HG02938 (cell line): ENCODE data around the gene ZFYVE9.
"Not testable (repeated sequence)": the region's sequence is repeated elsewhere in the genome, so short reads cannot be mapped to it uniquely, and the experiment has no call there.

Experiments used
- ATAC-seq: cut with Tn5 transposase; IDR thresholded peaks from one replicate; pipeline ENCODE4 v1.9.1; 2021; ENCODE audit warnings: mild to moderate bottlenecking, moderate library complexity; ENCODE audit not compliant: unreplicated experiment

The ZFYVE9 gene

GRCh38 chr1:52182874-52183400 is 41.0 kb downstream of the ZFYVE9 start:
- ATAC-seq: no peak

GRCh38 chr1:52186449-52186848 is 44.6 kb downstream of the ZFYVE9 start:
- ATAC-seq: no peak

GRCh38 chr1:52189898-52190480 is 48.1 kb downstream of the ZFYVE9 start:
- ATAC-seq: no peak

GRCh38 chr1:52190500-52191252 is 48.8 kb downstream of the ZFYVE9 start:
- no peak for ATAC-seq

GRCh38 chr1:52191395-52191965 is 49.6 kb downstream of the ZFYVE9 start:
- ATAC-seq: no peak

- ATAC-seq: no peak
Observed at GRCh38 chr1:52192024-52192423, 50.1 kb downstream of the ZFYVE9 start.

GRCh38 chr1:52192436-52192835 is 50.5 kb downstream of the ZFYVE9 start:
- no peak for ATAC-seq

GRCh38 chr1:52193985-52194384 is 52.1 kb downstream of the ZFYVE9 start:
- ATAC-seq: no peak

- ATAC-seq: no peak
Observed at GRCh38 chr1:52195161-52195560, 53.3 kb downstream of the ZFYVE9 start.

GRCh38 chr1:52203935-52204625 is 62.2 kb downstream of the ZFYVE9 start:
- ATAC-seq: no peak

- ATAC-seq: no peak
Observed at GRCh38 chr1:52204696-52205095, 62.8 kb downstream of the ZFYVE9 start.

GRCh38 chr1:52206686-52207085 is 64.8 kb downstream of the ZFYVE9 start:
- not testable (repeated sequence) for ATAC-seq

GRCh38 chr1:52209429-52209828 is 67.5 kb downstream of the ZFYVE9 start:
- ATAC-seq: no peak

GRCh38 chr1:52210044-52210443 is 68.2 kb downstream of the ZFYVE9 start:
- ATAC-seq: no peak

GRCh38 chr1:52216907-52217458 is 75.1 kb downstream of the ZFYVE9 start:
- ATAC-seq: no peak

GRCh38 chr1:52225174-52225573 is 83.3 kb downstream of the ZFYVE9 start:
- ATAC-seq: no peak

- no peak for ATAC-seq
Observed at GRCh38 chr1:52229494-52229893, 87.6 kb downstream of the ZFYVE9 start.

GRCh38 chr1:52233463-52233862 is 91.6 kb downstream of the ZFYVE9 start:
- no peak for ATAC-seq

- ATAC-seq: no peak
Observed at GRCh38 chr1:52234014-52234413, 92.1 kb downstream of the ZFYVE9 start.

- ATAC-seq: no peak
Observed at GRCh38 chr1:52234708-52235107, 92.8 kb downstream of the ZFYVE9 start.

- no peak for ATAC-seq
Observed at GRCh38 chr1:52235646-52236045, 93.8 kb downstream of the ZFYVE9 start.
